ENCODE results near the gene CARMIL1.

The CARMIL1 gene

GRCh38 chr6:25333471-25333870, 54.3 kb downstream of the CARMIL1 start:
- Histone ChIP-seq H3K9ac (no peak overlapping the region), H3K27ac (no peak overlapping the region), H3K27me3 (ENCODE audit: insufficient read depth, low read depth) (no peaks in the 10 kb centered on the region), H3K4me3 (IDR thresholded peaks at IDR 0.05; ENCODE audit: insufficient read depth, low read depth, low read length) (no peak overlapping the region), H4K20me1 (ENCODE audit: insufficient read depth) (no peaks in the 10 kb centered on the region), H2AFZ (ENCODE audit: low read depth) (no peak overlapping the region), H3K79me2 (ENCODE audit: insufficient read depth, low read depth) (0 out of 2 replicates have a peak, but pooled peaks cover 17% of the 10 kb centered on the region), H3K4me1 (ENCODE audit: low read depth, poor library complexity, severe bottlenecking) (peaks cover 12% of the 10 kb centered on the region), H3K4me2 (no peak overlapping the region), H3K36me3 (ENCODE audit: insufficient read depth) (no peaks in the 10 kb centered on the region)
- TF ChIP-seq, protein P1, sequence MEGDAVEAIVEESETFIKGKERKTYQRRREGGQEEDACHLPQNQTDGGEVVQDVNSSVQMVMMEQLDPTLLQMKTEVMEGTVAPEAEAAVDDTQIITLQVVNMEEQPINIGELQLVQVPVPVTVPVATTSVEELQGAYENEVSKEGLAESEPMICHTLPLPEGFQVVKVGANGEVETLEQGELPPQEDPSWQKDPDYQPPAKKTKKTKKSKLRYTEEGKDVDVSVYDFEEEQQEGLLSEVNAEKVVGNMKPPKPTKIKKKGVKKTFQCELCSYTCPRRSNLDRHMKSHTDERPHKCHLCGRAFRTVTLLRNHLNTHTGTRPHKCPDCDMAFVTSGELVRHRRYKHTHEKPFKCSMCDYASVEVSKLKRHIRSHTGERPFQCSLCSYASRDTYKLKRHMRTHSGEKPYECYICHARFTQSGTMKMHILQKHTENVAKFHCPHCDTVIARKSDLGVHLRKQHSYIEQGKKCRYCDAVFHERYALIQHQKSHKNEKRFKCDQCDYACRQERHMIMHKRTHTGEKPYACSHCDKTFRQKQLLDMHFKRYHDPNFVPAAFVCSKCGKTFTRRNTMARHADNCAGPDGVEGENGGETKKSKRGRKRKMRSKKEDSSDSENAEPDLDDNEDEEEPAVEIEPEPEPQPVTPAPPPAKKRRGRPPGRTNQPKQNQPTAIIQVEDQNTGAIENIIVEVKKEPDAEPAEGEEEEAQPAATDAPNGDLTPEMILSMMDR (conservative IDR thresholded peaks at IDR 0.05; ENCODE audit: low read depth, low read length): no peak

DNA sequence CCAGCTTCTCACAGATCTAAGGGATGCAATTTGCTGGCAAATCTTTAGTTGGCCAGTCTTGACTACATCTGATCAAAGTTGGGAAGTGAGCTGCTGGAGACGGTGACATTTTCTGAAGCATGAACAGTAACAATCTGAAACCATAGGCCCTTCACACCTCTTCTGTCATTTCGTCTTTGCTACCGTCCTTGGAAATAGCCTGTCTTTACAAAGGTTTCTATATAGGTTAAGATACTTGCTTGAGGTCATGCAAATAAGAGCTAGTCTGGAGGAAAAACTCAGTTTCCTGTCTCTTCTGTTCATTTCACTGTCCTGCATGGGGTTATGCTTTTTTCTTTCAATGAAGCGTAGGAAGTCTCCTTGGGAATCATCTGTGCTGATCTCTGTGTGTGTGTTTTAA, 55.6 kb downstream of the CARMIL1 start:
- 0 out of 2 replicates have a peak, but pooled peaks cover 19% of the 10 kb centered on the region for H3K79me2 ChIP-seq (ENCODE audit: insufficient read depth, low read depth)

DNA sequence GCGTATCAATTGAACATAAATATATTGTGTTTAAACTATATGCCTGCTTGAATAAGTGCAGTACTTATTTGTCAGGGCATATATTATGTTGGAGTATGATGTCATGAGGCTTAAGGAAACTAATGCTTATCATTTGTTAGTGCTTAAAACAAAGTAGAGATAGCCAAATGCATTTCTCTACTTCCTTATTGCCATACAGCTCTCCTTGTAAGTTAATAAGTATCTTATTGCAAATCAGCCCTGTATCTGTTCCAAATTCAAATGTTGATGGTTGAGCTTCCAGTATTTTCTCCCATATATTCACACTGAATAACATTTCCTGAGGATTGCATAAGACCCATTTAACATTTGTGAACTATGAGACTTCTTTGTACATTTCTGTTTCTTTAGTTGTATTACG, 57.8 kb downstream of the CARMIL1 start:
- Histone ChIP-seq H3K4me2 (no peak overlapping the region), H3K4me1 (ENCODE audit: low read depth, poor library complexity, severe bottlenecking) (peaks cover 8% of the 10 kb centered on the region), H3K79me2 (ENCODE audit: insufficient read depth, low read depth) (peaks cover 19% of the 10 kb centered on the region; the same call in 1 of the 2 replicates)

More for the DNA sequence above, 55.6 kb downstream of the CARMIL1 start:
- H3K9ac ChIP-seq: no peak overlapping the region
- H3K36me3 ChIP-seq (ENCODE audit: insufficient read depth): no peaks in the 10 kb centered on the region
- peaks cover 12% of the 10 kb centered on the region for H3K4me1 ChIP-seq (ENCODE audit: low read depth, poor library complexity, severe bottlenecking)
- H4K20me1 ChIP-seq (ENCODE audit: insufficient read depth): no peaks in the 10 kb centered on the region
- no peak overlapping the region for H3K4me3 ChIP-seq (IDR thresholded peaks at IDR 0.05; ENCODE audit: insufficient read depth, low read depth, low read length)
- no peaks in the 10 kb centered on the region for H3K27me3 ChIP-seq (ENCODE audit: insufficient read depth, low read depth)
- TF ChIP-seq, protein P1 (conservative IDR thresholded peaks at IDR 0.05; ENCODE audit: low read depth, low read length): no peak
- no peak overlapping the region for H3K4me2 ChIP-seq
- H2AFZ ChIP-seq (ENCODE audit: low read depth): no peak overlapping the region
- H3K27ac ChIP-seq: no peak overlapping the region

GRCh38 chr6:25337431-25337830, 58.3 kb downstream of the CARMIL1 start:
- H3K27ac ChIP-seq: no peak overlapping the region
- H3K36me3 ChIP-seq (ENCODE audit: insufficient read depth): no peaks in the 10 kb centered on the region
- no peak overlapping the region for H2AFZ ChIP-seq (ENCODE audit: low read depth)
- peaks cover 19% of the 10 kb centered on the region; the same call in 1 of the 2 replicates for H3K79me2 ChIP-seq (ENCODE audit: insufficient read depth, low read depth)
- H3K27me3 ChIP-seq (ENCODE audit: insufficient read depth, low read depth): no peaks in the 10 kb centered on the region
- no peak overlapping the region for H3K4me3 ChIP-seq (IDR thresholded peaks at IDR 0.05; ENCODE audit: insufficient read depth, low read depth, low read length)
- H4K20me1 ChIP-seq (ENCODE audit: insufficient read depth): no peaks in the 10 kb centered on the region
- H3K9ac ChIP-seq: no peak overlapping the region
- H3K4me2 ChIP-seq: no peak overlapping the region
- H3K4me1 ChIP-seq (ENCODE audit: low read depth, poor library complexity, severe bottlenecking): peaks cover 4% of the 10 kb centered on the region
- TF ChIP-seq, protein P1 (conservative IDR thresholded peaks at IDR 0.05; ENCODE audit: low read depth, low read length): no peak

More for the DNA sequence above, 57.8 kb downstream of the CARMIL1 start:
- Histone ChIP-seq H3K27me3 (ENCODE audit: insufficient read depth, low read depth) (no peaks in the 10 kb centered on the region), H3K27ac (no peak overlapping the region), H4K20me1 (ENCODE audit: insufficient read depth) (no peaks in the 10 kb centered on the region), H3K36me3 (ENCODE audit: insufficient read depth) (no peaks in the 10 kb centered on the region), H3K4me3 (IDR thresholded peaks at IDR 0.05; ENCODE audit: insufficient read depth, low read depth, low read length) (no peak overlapping the region), H3K9ac (no peak overlapping the region), H2AFZ (ENCODE audit: low read depth) (no peak overlapping the region)
- TF ChIP-seq, protein P1 (conservative IDR thresholded peaks at IDR 0.05; ENCODE audit: low read depth, low read length): no peak

All from KMS-11 (cell line).